Hepatocyte (in vitro differentiated cells): ENCODE measurements around the gene RGP1. TPM values are rescaled to one million over a fixed set of nuclear protein-coding genes. Genes with fewer than 3 reads are reported as not detected.

ENCODE experiments used
- DNase-seq: peaks from one replicate; pipeline ENCODE4 v3.0.0-alpha.2; 2016; ENCODE audit warnings: low spot score
- H2AFZ ChIP-seq: fragments of 200-600 bp; sonication (generic); 2 replicates; pipeline ENCODE4 v1.6.0; 2016; ENCODE audit warnings: antibody characterized with exemption, mild to moderate bottlenecking
- H3K27ac ChIP-seq: fragments of 200-600 bp; sonication (generic); 2 replicates; pipeline ENCODE4 v1.5.1; 2016; ENCODE audit warnings: mild to moderate bottlenecking
- H3K27me3 ChIP-seq: fragments of 200-600 bp; sonication (generic); 2 replicates; pipeline ENCODE4 v1.6.1; 2016
- H3K36me3 ChIP-seq: fragments of 200-600 bp; sonication (generic); replicated peaks from 2 replicates; pipeline ENCODE4 v1.5.1; 2016; ENCODE audit warnings: low read depth; ENCODE audit not compliant: insufficient read depth
- H3K4me1 ChIP-seq: fragments of 200-600 bp; sonication (generic); 2 replicates; pipeline ENCODE4 v1.5.1; 2016; ENCODE audit warnings: mild to moderate bottlenecking, moderate library complexity; ENCODE audit not compliant: insufficient read depth
- H3K4me2 ChIP-seq: fragments of 200-600 bp; sonication (generic); 2 replicates; pipeline ENCODE4 v1.6.0; 2016
- H3K4me3 ChIP-seq: fragments of 200-600 bp; sonication (generic); 2 replicates; pipeline ENCODE4 v1.5.1; 2016; ENCODE audit warnings: mild to moderate bottlenecking
- H3K79me2 ChIP-seq: fragments of 200-600 bp; sonication (generic); 2 replicates; pipeline ENCODE4 v1.6.0; 2017; ENCODE audit warnings: mild to moderate bottlenecking
- H3K9me2 ChIP-seq: fragments of 200-600 bp; sonication (generic); replicated peaks from 2 replicates; pipeline ENCODE4 v1.6.0; 2017; ENCODE audit warnings: mild to moderate bottlenecking; ENCODE audit not compliant: insufficient read depth
- H3K9me3 ChIP-seq: fragments of 200-600 bp; sonication (generic); 2 replicates; pipeline ENCODE4 v1.5.1; 2016; ENCODE audit warnings: low read depth, mild to moderate bottlenecking
- H4K20me1 ChIP-seq: fragments of 200-600 bp; sonication (generic); 2 replicates; pipeline ENCODE4 v1.6.0; 2016; ENCODE audit warnings: mild to moderate bottlenecking; ENCODE audit not compliant: insufficient read depth, poor library complexity, severe bottlenecking
- EZH2 ChIP-seq: fragments of 200-600 bp; sonication (generic); IDR thresholded peaks from 2 replicates; pipeline ENCODE4 v1.6.1; 2016; ENCODE audit warnings: antibody characterized with exemption, mild to moderate bottlenecking, borderline replicate concordance
- EZH2phosphoT487 ChIP-seq: fragments of 200-600 bp; sonication (generic); IDR thresholded peaks from one replicate; pipeline ENCODE4 v1.6.1; 2018; ENCODE audit warnings: antibody characterized with exemption, mild to moderate bottlenecking, low read depth, moderate library complexity; ENCODE audit not compliant: unreplicated experiment, severe bottlenecking
- WGBS: methylation state at CpG from one replicate; pipeline ENCODE4 v1.1.6; 2016; ENCODE audit warnings: low lambda C conversion rate; ENCODE audit errors: missing lambda C conversion rate; 5-methylcytosine and 5-hydroxymethylcytosine counted together
- polyA plus RNA-seq: library from polyadenylated mRNA; unstranded; fragments of >200 nt; fragmentation: Nextera tagmentation; extraction: Ambion mirVana; gene quantifications from 2 replicates; pipeline ENCODE4 v1.2.1, GENCODE V29; 2016
- total RNA-seq: library from RNA; depleted of rRNA; stranded (reverse); fragments of >200 nt; gene quantifications from 2 replicates; pipeline ENCODE4 v1.2.3, GENCODE V29; 2014
- TF ChIP-seq, protein P1 (sequence below): fragments of 200-600 bp; sonication (generic); IDR thresholded peaks from 2 replicates; pipeline ENCODE4 v1.5.1; 2016; ENCODE audit warnings: antibody characterized with exemption, mild to moderate bottlenecking; ENCODE audit not compliant: poor library complexity

The RGP1 gene
- total and polyA plus RNA-seq, 2 experiments from 2014 or later, result 11.4 to 19.3 TPM

- Histone ChIP-seq H3K36me3 (no peaks in the 10 kb centered on the region), H3K9me3 (no peaks in the 10 kb centered on the region), H3K27me3 (no peaks in the 10 kb centered on the region), H3K9me2 (no peaks in the 10 kb centered on the region), H4K20me1 (no peaks in the 10 kb centered on the region), H3K4me3 (no peak overlapping the region), H2AFZ (no peak overlapping the region), H3K4me2 (no peak overlapping the region), H3K4me1 (no peaks in the 10 kb centered on the region), H3K27ac (no peak overlapping the region), H3K79me2 (no peaks in the 10 kb centered on the region)
- DNase-seq, result no peak
- WGBS, result 97% methylated on average over 7 of the region's 7 CpGs
- TF ChIP-seq EZH2phosphoT487 (no peak), EZH2 (no peak)
- TF ChIP-seq, protein P1, sequence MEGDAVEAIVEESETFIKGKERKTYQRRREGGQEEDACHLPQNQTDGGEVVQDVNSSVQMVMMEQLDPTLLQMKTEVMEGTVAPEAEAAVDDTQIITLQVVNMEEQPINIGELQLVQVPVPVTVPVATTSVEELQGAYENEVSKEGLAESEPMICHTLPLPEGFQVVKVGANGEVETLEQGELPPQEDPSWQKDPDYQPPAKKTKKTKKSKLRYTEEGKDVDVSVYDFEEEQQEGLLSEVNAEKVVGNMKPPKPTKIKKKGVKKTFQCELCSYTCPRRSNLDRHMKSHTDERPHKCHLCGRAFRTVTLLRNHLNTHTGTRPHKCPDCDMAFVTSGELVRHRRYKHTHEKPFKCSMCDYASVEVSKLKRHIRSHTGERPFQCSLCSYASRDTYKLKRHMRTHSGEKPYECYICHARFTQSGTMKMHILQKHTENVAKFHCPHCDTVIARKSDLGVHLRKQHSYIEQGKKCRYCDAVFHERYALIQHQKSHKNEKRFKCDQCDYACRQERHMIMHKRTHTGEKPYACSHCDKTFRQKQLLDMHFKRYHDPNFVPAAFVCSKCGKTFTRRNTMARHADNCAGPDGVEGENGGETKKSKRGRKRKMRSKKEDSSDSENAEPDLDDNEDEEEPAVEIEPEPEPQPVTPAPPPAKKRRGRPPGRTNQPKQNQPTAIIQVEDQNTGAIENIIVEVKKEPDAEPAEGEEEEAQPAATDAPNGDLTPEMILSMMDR, result no peak
Measured at GRCh38 chr9:35702696-35703095, 46.4 kb upstream of the RGP1 start.

GRCh38 chr9:35703906-35704672, 45.0 kb upstream of the RGP1 start:
- Histone ChIP-seq H3K9me3 (no peaks in the 10 kb centered on the region), H3K36me3 (peaks cover 4% of the 10 kb centered on the region), H3K4me3 (no peak overlapping the region), H3K27me3 (no peaks in the 10 kb centered on the region), H3K4me2 (no peak overlapping the region), H3K27ac (no peak overlapping the region), H4K20me1 (no peaks in the 10 kb centered on the region), H3K79me2 (no peaks in the 10 kb centered on the region), H2AFZ (no peak overlapping the region), H3K4me1 (no peaks in the 10 kb centered on the region), H3K9me2 (no peaks in the 10 kb centered on the region)
- WGBS, result 97% methylated on average over 26 of the region's 26 CpGs
- no peak for DNase-seq
- TF ChIP-seq, protein P1, result no peak
- TF ChIP-seq EZH2 (no peak), EZH2phosphoT487 (no peak)

DNA sequence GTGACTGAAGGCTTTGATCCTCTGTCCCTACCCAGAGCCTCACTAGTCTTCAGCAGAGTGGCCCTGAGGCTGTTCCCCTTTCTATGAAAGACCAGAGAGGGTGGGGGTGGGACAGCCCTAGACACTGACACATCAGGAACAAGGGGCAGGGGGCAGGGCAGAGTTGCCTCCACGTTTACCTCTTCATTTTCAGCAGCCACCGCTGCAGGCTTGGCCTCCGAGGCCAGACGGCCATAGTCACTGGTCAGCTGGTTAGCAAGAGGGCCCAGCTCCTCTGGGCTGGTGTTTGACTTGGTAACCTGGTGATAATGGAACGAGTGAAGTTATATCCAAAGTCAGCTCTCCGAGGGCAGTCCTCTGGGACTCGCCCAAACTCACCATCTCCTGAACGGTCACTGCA, 43.7 kb upstream of the RGP1 start:
- Histone ChIP-seq H3K9me3 (no peaks in the 10 kb centered on the region), H3K36me3 (peaks cover 4% of the 10 kb centered on the region), H3K27ac (no peak overlapping the region), H3K4me1 (no peaks in the 10 kb centered on the region), H3K79me2 (no peaks in the 10 kb centered on the region), H3K9me2 (no peaks in the 10 kb centered on the region), H3K4me3 (no peak overlapping the region), H4K20me1 (no peaks in the 10 kb centered on the region), H3K27me3 (no peaks in the 10 kb centered on the region), H2AFZ (no peak overlapping the region), H3K4me2 (no peak overlapping the region)
- DNase-seq, result no peak
- 87% methylated on average over 8 of the region's 8 CpGs for WGBS
- no peak for TF ChIP-seq EZH2phosphoT487
- TF ChIP-seq, protein P1, result no peak
- no peak for TF ChIP-seq EZH2
